Hippocampal formation (tissue), 2 donors: Measurements from ENCODE around the gene C11orf68.

ENCODE experiments used
- DNase-seq, 2 donors: peaks; one replicate each; lab custom pipeline; 2025; lab: John Stamatoyannopoulos, UW

Gene C11orf68

DNA sequence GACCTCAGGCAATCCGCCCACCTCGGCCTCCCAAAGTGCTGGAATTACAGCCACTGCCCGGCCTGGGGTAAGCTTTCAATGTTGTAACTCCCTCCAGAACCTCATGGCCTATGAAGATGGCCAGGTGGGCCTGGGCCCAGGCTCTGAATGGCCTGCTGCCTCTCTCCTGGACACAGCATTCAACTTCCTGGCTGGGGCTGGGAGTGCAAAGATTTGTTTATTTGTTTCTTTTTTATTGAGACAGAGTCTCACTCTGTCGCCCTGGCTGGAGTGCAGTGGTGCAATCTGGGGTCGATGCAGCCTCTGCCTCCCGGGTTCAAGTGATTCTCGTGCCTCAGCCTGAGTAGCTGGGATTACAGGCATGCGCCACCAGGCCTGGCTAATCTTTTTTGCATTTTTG lies 25.9 kb upstream of the C11orf68 start:
- no peak for DNase-seq

- no peak for DNase-seq
Observed at GRCh38 chr11:65944191-65944590, 25.3 kb upstream of the C11orf68 start.

DNA sequence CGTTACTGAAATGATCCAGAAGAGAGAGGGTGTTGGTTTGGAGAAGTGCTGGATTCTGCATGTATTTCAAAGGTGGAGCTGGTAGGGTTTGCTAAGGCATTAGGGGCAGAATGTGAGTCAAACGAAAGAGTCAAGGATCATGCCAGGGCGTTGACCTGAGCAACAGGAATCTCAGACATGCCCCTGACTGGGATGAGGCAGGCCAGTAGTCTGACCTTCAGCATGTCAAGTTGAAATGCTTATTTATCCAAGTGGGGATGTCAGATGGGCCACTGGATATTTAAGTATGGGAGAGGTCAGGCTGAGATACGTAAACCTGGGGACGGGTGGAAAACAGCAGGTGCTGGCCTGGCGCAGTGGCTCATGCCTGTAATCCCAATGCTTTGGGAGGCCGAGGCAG lies 23.7 kb upstream of the C11orf68 start:
- no peak for DNase-seq

DNA sequence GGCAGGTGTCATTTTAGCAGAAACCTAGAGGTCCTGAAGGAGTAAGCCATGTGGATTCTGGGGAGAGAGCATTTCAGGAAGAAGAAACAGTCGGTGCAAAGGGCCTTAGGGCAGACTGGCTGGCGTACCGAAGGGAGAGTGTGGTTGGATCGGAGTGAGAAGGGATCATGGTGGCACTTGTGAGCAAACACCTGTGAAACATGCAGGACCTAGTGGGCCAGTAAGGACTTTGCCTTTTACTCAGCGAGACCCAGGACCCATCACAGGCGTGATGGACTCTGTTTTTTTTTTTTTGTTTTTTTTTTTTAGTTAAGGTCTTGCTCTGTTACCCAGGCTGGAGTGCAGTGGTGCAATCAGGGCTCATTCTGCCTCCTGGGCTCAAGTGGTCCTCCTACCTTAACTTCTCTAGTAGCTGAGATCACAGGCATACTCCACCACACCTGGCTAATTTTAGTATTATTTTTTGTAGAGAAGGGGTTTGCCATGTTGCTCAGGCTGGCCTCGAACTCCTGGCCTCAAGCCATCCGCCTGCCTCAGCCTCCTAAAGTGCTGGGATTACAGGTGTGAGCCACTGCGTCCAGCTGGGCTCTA lies 23.0 kb upstream of the C11orf68 start:
- DNase-seq: no peak

DNA sequence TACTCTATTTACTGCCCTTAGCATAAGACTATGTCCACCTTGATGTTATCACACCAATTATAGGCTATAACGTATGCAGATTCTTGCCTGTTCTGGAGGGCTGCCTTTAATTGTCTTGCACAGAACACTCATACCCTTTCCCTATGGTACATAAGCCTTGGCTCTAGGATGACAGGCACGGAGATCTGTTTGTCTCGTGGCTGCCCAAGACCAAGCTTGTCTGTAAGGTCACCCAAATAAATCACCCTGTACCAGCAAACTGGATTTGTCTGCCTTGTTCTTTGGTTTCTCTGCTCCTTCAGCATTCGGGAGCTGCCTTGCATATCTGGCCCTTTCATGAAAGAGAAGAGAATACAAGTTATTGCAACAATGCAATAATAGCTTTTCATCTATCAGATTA lies 18.9 kb upstream of the C11orf68 start:
- no peak for DNase-seq

DNA sequence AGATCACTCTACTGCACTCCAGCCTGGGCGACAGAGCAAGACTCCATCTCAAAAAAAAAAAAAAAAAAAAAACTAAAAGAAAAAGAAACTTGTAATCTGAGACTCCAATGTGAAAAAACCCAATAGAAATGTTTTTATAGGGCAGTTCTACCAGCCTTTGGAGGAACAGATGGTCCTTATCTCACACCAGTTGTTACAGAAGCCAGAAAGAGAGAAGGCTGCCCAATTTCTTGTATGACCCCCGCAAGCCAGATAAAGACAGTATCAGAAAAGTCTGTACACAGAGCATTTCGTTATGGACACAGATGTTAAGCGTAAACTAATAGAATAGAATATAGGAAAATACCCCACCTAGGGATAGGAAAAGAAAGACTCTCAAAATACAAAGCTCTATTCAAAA lies 15.2 kb upstream of the C11orf68 start:
- DNase-seq: no peak

DNA sequence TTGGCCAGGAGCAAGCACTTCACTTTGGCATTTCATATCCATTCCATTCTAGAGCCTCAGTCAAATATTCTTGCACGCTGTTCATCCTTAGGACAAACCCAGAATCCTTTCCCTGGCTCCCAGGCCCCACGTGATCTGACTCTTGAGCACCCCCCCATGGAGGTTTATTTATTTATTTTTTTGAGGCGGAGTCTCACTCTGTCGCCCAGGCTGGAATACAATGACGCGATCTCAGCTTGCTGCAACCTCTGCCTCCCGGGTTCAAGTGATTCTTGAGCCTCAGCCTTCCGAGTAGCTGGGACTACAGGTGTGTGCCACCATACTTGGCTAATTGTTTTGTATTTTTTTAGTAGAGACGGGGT lies 13.7 kb upstream of the C11orf68 start:
- DNase-seq: no peak

DNA sequence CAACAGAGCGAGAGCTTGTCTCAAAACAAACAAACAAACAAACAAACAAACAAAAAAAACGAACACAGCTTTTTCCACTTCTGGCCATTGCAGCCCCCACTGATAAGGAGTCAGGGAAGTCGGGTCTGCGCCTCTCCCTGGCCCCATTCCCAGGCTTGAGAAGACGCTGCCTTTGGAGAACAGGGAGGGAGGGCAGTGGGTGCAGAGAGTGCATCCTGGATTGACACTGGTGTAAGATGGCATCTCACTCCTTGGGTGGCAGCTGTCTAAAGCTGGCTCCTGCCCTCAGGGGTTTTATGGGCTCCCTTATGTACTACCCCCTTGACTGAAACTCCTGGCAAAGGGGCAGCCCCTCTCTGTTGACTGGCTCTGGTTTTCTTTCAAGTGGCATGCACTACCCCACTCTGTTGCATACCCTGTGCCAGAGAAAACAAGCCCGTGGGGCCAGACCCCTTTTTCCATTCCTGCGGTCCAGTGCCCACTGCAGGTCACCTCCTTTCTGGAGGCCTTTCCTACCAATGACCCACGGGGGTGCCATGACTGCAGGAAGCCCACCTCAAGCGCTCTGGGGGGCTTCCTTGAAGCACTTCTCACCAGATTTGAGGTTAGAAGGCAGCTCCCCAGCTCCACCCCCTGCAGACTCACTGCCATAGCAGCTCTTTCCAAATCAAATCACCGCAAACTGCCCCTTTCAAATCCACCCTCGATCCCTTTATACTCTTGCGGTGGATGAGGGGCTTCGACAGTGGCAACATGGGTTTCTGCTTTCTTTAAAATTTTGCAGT lies 13.1 kb upstream of the C11orf68 start:
- DNase-seq: no peak

DNA sequence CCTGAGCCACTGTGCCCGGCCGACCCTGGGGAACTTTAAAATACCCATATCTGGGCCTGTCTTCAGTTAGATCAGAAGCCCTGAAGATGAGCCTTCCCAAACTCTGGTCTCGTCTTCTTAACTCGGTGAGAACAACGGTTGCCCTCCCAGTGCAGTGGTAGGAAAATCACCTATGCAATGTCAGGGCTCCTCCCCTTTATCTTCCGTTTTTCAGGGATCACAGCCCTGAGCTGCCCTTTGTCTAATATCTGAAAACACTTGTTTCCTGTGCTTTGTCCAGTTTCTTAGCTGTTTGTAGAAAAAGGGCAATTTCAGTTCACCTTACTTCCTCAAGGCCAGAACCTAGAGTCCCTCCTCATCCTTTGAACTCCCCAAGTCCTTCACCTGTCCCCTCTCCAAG lies 9.8 kb upstream of the C11orf68 start:
- no peak for DNase-seq

GRCh38 chr11:65927904-65928397 lies 9.1 kb upstream of the C11orf68 start:
- DNase-seq: peak in 1 of 2 donors; percentile 20

DNA sequence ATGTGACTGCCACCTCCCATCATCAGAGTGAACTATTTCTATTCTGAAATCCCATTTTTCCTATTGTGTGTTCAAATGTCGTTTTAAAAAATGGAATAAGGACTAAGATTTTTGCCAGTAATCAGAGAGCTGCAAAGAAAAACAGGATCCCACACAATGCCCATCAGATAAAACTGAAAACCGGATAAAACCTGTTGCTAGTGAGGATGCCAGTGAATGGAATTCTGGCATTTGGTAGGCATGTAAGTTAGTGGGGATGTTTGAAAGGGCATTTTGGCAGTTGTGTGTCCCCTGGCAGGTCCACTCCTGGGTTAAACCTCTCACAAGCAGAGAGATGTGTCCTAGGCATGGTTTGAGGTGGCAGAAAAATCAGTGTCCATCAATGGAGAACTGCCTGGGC lies 6.5 kb upstream of the C11orf68 start:
- no peak for DNase-seq

GRCh38 chr11:65922565-65922964 lies 3.7 kb upstream of the C11orf68 start:
- DNase-seq: no peak

- no peak for DNase-seq
Observed at GRCh38 chr11:65921876-65922275, 3.0 kb upstream of the C11orf68 start.

GRCh38 chr11:65921033-65921555 lies 2.2 kb upstream of the C11orf68 start:
- no peak for DNase-seq

GRCh38 chr11:65920372-65920802 lies 1.5 kb upstream of the C11orf68 start:
- DNase-seq: no peak

- peak in 1 of 2 donors; percentile 36 for DNase-seq
Observed at GRCh38 chr11:65919573-65920371, 910 bp upstream of the C11orf68 start.

DNA sequence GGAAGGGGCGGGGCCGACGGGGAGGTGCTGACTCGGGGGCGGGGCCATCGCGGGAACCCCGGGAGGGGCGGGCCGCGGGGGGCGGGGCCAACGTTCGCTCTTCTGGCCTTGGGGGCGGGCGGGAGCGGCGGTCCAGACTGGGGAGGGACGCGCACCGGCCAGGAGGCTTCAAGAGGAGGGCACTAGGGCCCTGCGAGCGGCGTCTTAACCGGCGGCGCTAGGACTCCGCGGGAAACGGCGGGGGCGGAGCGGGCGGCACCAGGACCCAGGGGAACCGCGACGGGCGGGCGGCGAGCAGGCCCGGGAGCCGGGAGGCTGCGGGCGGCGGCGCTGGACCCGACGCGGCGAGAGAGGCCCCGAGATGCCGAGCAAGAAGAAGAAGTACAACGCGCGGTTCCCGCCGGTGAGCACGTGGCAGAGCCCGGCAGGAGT lies 295 bp upstream of the C11orf68 start, which contains the start of gene DRAP1:
Gene DRAP1, plus strand, starts transcription at position 286 of the 432 bp plus-strand sequence. Its CDS starts 76 bp downstream, at position 362.
- DNase-seq: peak; percentile 99 to 100

DNA sequence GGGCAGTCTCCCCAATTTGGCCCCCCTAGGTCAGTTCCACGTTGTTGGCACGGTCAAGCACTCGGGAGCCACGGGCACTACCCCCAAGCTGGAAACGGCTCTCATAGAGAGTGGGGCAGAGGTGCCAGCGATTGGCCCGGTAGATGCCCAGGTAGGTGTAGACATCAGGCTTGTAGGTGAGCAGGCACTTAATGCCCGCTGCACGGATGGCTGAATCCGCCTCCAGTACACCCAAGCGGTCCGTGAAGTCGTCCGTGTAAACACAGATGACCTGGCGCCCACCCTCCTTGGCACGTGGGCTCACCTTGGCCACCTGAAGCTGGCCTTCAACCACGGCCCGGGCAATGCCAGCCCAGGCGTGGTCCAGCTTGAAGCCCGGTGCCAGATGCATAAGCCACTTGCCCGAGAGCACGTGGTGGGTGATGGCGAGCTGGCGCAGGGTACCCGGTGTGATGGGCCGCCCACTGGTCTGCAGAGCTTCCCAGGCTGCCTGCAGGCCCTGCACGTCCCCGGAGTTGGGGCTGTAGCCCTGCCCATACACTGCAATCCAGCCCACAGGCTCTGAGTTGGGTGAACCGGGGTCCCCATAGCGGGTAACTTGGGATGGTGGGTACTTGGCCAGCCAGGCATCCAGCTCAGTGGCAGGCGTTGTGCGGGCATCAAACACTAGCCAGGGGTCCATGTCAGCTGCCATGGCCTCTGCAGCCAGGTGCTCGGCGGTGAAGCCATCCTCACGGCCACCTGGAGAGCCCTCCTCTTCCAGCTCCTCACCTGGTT lies 1.2 kb downstream of the C11orf68 start:
- DNase-seq: no peak

DNA sequence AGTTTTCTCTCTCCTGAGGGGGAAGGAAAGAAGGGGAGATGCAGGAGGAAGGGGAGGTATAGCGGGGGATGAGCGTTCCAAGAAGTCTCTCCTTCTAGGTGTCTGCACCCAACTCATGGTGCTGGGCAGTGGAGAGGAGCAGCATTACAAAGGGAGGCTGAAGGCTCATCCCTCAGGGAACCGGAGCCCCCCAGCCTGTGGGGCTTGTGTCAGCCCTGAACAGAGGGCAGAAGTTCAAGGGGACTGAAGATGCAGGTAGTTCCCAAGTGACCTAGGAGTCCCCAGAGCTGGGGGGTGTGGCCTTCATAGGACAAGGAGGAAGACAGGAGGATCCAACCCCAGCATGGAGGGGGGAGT lies 1.8 kb downstream of the C11orf68 start:
- DNase-seq: no peak

GRCh38 chr11:65916391-65916790 lies 2.5 kb downstream of the C11orf68 start:
- no peak for DNase-seq

DNA sequence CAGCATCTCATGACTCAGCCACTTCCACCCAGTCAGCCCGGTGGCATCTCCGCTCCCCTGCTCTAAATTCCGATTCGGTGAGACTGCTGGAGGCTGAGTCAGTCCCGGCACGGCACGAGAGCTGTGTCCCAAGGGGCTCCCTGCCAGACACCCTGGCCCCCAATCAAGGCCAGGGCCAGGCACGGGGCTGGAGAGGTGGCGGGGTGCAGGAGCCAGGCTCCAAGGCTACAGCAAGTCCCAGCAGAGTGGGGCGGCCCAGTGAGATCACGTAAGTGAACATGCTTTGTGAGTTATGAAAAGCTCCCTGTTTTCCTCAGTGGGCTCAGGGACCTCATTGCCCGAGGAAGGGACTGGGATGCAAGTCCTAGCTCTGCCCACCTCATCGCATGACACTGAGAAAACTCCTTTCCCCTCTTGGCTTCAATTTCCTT lies 3.0 kb downstream of the C11orf68 start:
- DNase-seq: no peak
